Activated CD8-positive, alpha-beta T cell treated with anti-CD3 and anti-CD28 coated beads, Interleukin-2, amount 10 ng/mL, durations not matched to agents 7 days and 5 days (primary cell): ENCODE results near the gene POLD4. TPM values are rescaled to one million over a fixed set of nuclear protein-coding genes. Genes with fewer than 3 reads are reported as not detected.
A peak's percentile ranks its signal among the peaks of the same experiment; 100 is the strongest.

Experiments used
- ATAC-seq: fragments of 150-1000 bp; cut with Tn5 transposase; one replicate; pipeline ENCODE4 v1.10.0; 2021; ENCODE audit warnings: moderate library complexity
- CTCF ChIA-PET: fragments of 350-600 bp; sonication (Branson Sonifier 250); formaldehyde crosslinking; loops from one replicate; lab custom pipeline; 2021; ENCODE audit warnings: antibody characterized with exemption; lab: Charles Lee
- POLR2A ChIA-PET: fragments of 350-600 bp; sonication (Branson Sonifier 250); formaldehyde crosslinking; loops from one replicate; lab custom pipeline; 2021; ENCODE audit warnings: antibody characterized with exemption; lab: Charles Lee
- DNase-seq: peaks from one replicate; pipeline ENCODE4 v3.0.0-alpha.2; 2020
- H3K27ac Mint-ChIP-seq: one replicate; pipeline ENCODE4 v1.8.0; 2021; ENCODE audit warnings: mild to moderate bottlenecking, mixed read lengths
- H3K27me3 Mint-ChIP-seq: one replicate; pipeline ENCODE4 v1.8.0; 2021; ENCODE audit warnings: low read depth, mixed read lengths
- H3K36me3 Mint-ChIP-seq: one replicate; pipeline ENCODE4 v1.8.0; 2021; ENCODE audit warnings: low read depth, mixed read lengths
- H3K4me1 Mint-ChIP-seq: one replicate; pipeline ENCODE4 v1.8.0; 2021; ENCODE audit warnings: low read depth, mixed read lengths
- H3K4me3 Mint-ChIP-seq: one replicate; pipeline ENCODE4 v1.8.0; 2021; ENCODE audit warnings: mild to moderate bottlenecking, mixed read lengths
- H3K9me3 Mint-ChIP-seq: one replicate; pipeline ENCODE4 v1.8.0; 2022; ENCODE audit warnings: mixed read lengths; ENCODE audit not compliant: insufficient read depth
- total RNA-seq, 2 experiments: library from RNA; stranded (reverse); gene quantifications; one replicate each; pipeline ENCODE4 v1.2.3, GENCODE V29; 2021

The POLD4 gene
- total RNA-seq, 2 experiments from 2014 or later: 53.2 to 56.7 TPM

- peaks cover 69% of the 10 kb centered on the region for H3K4me1 Mint-ChIP-seq
- H3K36me3 Mint-ChIP-seq: peaks cover 66% of the 10 kb centered on the region
- ChIA-PET CTCF (interaction anchor here (0.7 to 31.4 kb wide), 3 partner anchors 15 to 40 kb away, joined by 3 to 998 read pairs (median 7); partner anchors contain the start of gene POLD4), POLR2A (interaction anchor here (0.6 to 3.2 kb wide), 4 partner anchors 11 to 421 kb away, joined by 3 to 11 read pairs (median 4); partner anchors contain the start of gene PTPRCAP)
- H3K4me3 Mint-ChIP-seq: peak overlapping the region; percentile 63
- H3K27ac Mint-ChIP-seq: peak overlapping the region; percentile 89
- H3K27me3 Mint-ChIP-seq: no peaks in the 10 kb centered on the region
- DNase-seq (no peak), ATAC-seq (no peak)
- no peaks in the 10 kb centered on the region for H3K9me3 Mint-ChIP-seq
Observed at GRCh38 chr11:67397536-67397935, 44.2 kb upstream of the POLD4 start.

DNA sequence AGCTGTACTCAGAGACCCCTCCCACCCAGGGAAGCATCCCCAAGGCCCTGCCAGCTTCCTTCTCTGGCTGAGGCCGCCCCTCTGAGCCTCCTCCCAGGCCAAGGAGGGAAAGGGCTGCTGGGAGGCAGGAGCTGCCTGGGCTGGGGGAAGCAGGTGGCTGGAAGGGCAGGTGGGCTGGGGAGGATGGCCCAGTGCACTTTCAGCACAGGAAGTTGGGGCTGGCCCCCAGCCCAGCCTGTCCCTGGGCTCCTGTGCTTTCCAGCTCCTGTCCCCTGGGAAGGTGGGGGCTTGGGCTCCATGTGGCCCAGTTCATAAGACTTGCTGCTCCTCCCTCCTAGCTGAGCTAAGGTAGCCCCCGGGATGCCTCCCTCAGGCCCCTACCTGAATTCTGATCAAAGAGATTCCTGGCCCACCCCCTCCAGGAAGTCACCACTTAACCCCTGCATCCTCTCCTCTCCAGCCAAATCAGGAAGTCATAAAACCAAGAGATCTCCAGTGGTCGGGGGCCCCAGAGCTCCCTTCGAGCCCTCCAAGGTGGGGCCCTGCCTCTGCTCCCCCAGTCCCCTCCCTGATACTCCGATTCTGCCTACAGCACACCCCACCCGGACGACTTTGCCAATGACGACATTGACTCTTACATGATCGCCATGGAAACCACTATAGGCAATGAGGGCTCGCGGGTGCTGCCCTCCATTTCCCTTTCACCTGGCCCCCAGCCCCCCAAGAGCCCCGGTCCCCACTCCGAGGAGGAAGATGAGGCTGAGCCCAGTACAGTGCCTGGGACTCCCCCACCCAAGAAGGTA lies 43.4 kb upstream of the POLD4 start:
- Mint-ChIP-seq H3K4me1 (peaks cover 67% of the 10 kb centered on the region), H3K9me3 (no peaks in the 10 kb centered on the region), H3K27me3 (no peaks in the 10 kb centered on the region), H3K36me3 (peaks cover 70% of the 10 kb centered on the region), H3K27ac (peak overlapping the region; percentile 89), H3K4me3 (peak overlapping the region; percentile 70)
- POLR2A ChIA-PET: interaction anchor here (0.7 to 3.2 kb wide), 6 partner anchors 8 to 218 kb away, joined by 3 to 11 read pairs (median 4); partner anchors contain the start of genes PTPRCAP and TBC1D10C
- ATAC-seq (peak; percentile 7), DNase-seq (no peak)
- CTCF ChIA-PET: interaction anchor here (1.3 to 31.4 kb wide), 3 partner anchors 14 to 39 kb away, joined by 3 to 998 read pairs (median 7); partner anchors contain the start of gene POLD4

DNA sequence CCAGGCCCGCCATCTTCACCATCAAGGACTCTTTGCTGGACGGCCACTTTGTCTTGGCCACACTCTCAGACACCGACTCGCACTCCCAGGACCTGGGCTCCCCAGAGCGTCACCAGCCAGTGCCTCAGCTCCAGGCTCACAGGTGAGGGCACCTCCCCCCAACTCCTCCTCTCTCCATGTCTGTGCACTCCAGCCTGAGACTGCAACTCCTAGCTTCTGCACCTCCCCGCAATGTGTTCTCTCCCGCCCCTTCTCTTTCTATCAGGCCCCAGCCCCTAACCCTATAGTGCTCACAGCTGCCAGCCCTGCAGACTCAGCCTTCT lies 42.9 kb upstream of the POLD4 start:
- no peak overlapping the region for H3K4me3 Mint-ChIP-seq
- H3K9me3 Mint-ChIP-seq: no peaks in the 10 kb centered on the region
- DNase-seq (no peak), ATAC-seq (no peak)
- no peaks in the 10 kb centered on the region for H3K27me3 Mint-ChIP-seq
- ChIA-PET POLR2A (interaction anchor here (0.7 to 3.2 kb wide), 5 partner anchors 8 to 219 kb away, joined by 3 to 11 read pairs (median 4); partner anchors contain the start of genes PTPRCAP and TBC1D10C), CTCF (interaction anchor here (1.3 to 31.4 kb wide), 2 partner anchors 22 to 39 kb away, joined by 3 to 998 read pairs; partner anchors contain the start of gene POLD4)
- H3K27ac Mint-ChIP-seq: peak overlapping the region; percentile 89
- peaks cover 71% of the 10 kb centered on the region for H3K4me1 Mint-ChIP-seq
- peaks cover 70% of the 10 kb centered on the region for H3K36me3 Mint-ChIP-seq

GRCh38 chr11:67395555-67396258 lies 42.4 kb upstream of the POLD4 start:
- peaks cover 74% of the 10 kb centered on the region for H3K4me1 Mint-ChIP-seq
- POLR2A ChIA-PET: interaction anchor here (0.7 to 3.2 kb wide), 5 partner anchors 9 to 219 kb away, joined by 3 to 11 read pairs (median 4); partner anchors contain the start of genes PTPRCAP and TBC1D10C
- H3K36me3 Mint-ChIP-seq: peaks cover 69% of the 10 kb centered on the region

DNA sequence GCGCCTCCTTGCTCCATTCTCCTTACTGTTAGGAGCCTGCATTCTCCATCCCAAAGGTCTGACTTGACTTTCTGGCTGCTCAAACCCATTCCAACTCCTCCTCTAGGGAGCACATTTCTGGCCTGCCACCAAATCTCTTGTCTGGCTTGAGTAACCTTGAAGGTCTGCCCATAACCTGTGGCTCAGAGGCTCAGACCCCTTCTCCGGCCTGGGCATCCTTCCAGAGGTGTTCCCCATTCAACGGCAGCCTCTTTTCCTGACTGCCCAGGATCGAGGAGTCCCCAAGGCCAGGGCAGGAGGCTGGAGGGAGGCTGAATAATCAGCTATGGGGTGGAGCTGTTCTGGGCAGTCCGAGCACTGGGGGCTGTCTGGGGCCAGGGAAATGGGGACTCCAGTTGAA lies 40.6 kb upstream of the POLD4 start:
- peaks cover 52% of the 10 kb centered on the region for H3K36me3 Mint-ChIP-seq
- CTCF ChIA-PET: interaction anchor here (4.1 to 31.4 kb wide), 3 partner anchors 8 to 36 kb away, joined by 32 to 998 read pairs (median 36); partner anchors contain the start of genes POLD4 and PPP1CA
- H3K27ac Mint-ChIP-seq: peak overlapping the region; percentile 18
- DNase-seq (no peak), ATAC-seq (no peak)
- peaks cover 72% of the 10 kb centered on the region for H3K4me1 Mint-ChIP-seq
- POLR2A ChIA-PET: no interaction called here
- no peaks in the 10 kb centered on the region for H3K27me3 Mint-ChIP-seq
- H3K9me3 Mint-ChIP-seq: no peaks in the 10 kb centered on the region
- H3K4me3 Mint-ChIP-seq: peak overlapping the region; percentile 22

More at GRCh38 chr11:67395555-67396258, 42.4 kb upstream of the POLD4 start:
- ATAC-seq (no peak), DNase-seq (no peak)
- Mint-ChIP-seq H3K27me3 (no peaks in the 10 kb centered on the region), H3K27ac (peak overlapping the region; percentile 89), H3K4me3 (no peak overlapping the region), H3K9me3 (no peaks in the 10 kb centered on the region)
- CTCF ChIA-PET: interaction anchor here (1.1 to 31.4 kb wide), 3 partner anchors 23 to 49 kb away, joined by 3 to 998 read pairs (median 3); partner anchors contain the start of gene POLD4

DNA sequence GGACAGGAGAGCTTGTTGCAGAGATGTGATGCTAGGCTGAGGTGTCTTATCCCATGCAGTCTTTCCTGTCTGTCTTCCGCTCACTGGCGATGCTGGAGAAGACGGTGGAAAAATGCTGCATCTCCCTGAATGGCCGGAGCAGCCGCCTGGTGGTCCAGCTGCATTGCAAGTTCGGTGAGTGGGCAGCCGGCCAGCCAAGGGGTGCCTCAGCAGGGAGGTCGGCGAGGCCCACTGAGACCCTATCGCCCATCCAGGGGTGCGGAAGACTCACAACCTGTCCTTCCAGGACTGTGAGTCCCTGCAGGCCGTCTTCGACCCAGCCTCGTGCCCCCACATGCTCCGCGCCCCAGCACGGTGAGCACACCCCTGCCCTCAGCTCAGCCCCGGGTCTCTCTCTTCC lies 40.1 kb upstream of the POLD4 start:
- CTCF ChIA-PET: interaction anchor here (4.1 to 31.4 kb wide), 3 partner anchors 8 to 36 kb away, joined by 32 to 998 read pairs (median 36); partner anchors contain the start of genes POLD4 and PPP1CA
- H3K4me3 Mint-ChIP-seq: peak overlapping the region; percentile 97
- H3K27ac Mint-ChIP-seq: peak overlapping the region; percentile 18
- ATAC-seq (no peak), DNase-seq (no peak)
- H3K27me3 Mint-ChIP-seq: no peaks in the 10 kb centered on the region
- POLR2A ChIA-PET: no interaction called here
- H3K4me1 Mint-ChIP-seq: peaks cover 69% of the 10 kb centered on the region
- no peaks in the 10 kb centered on the region for H3K9me3 Mint-ChIP-seq
- H3K36me3 Mint-ChIP-seq: peaks cover 48% of the 10 kb centered on the region

- CTCF ChIA-PET: interaction anchor here (0.7 to 31.4 kb wide), 11 partner anchors 9 to 130 kb away, joined by 3 to 998 read pairs (median 7); partner anchors contain the start of genes PITPNM1, POLD4, PPP1CA and PTPRCAP
- Mint-ChIP-seq H3K27me3 (no peaks in the 10 kb centered on the region), H3K4me1 (peaks cover 57% of the 10 kb centered on the region), H3K9me3 (no peaks in the 10 kb centered on the region), H3K4me3 (peak overlapping the region; percentile 97), H3K27ac (peak overlapping the region; percentile 83), H3K36me3 (peaks cover 37% of the 10 kb centered on the region)
- DNase-seq (no peak), ATAC-seq (peak; percentile 3)
- POLR2A ChIA-PET: interaction anchor here (0.5 to 2.6 kb wide), 15 partner anchors 9 to 219 kb away, joined by 3 to 33 read pairs (median 4); partner anchors contain the start of genes PPP1CA, PTPRCAP, RPS6KB2 and TBC1D10C
Observed at GRCh38 chr11:67392183-67392715, 38.9 kb upstream of the POLD4 start.

GRCh38 chr11:67391304-67392182 lies 38.2 kb upstream of the POLD4 start, which contains the start of gene RAD9A:
RAD9A (plus strand) TSS chr11:67391986; CDS start chr11:67392045, 59 bp downstream.
- H3K4me1 Mint-ChIP-seq: peaks cover 51% of the 10 kb centered on the region
- H3K9me3 Mint-ChIP-seq: no peaks in the 10 kb centered on the region
- H3K27ac Mint-ChIP-seq: peak within 1 kb of the TSS; percentile 83
- H3K36me3 Mint-ChIP-seq: peaks cover 32% of the 10 kb centered on the region
- ATAC-seq (peak; percentile 82), DNase-seq (peak; percentile 96)
- peak within 1 kb of the TSS; percentile 97 for H3K4me3 Mint-ChIP-seq
- CTCF ChIA-PET: interaction anchor here (0.7 to 31.4 kb wide), 11 partner anchors 9 to 129 kb away, joined by 3 to 998 read pairs (median 7); partner anchors contain the start of genes PITPNM1, POLD4, PPP1CA and PTPRCAP
- POLR2A ChIA-PET: interaction anchor here (0.5 to 2.6 kb wide), 15 partner anchors 10 to 121 kb away, joined by 3 to 33 read pairs (median 4); partner anchors contain the start of genes PPP1CA, PTPRCAP, RPS6KB2 and TBC1D10C
- H3K27me3 Mint-ChIP-seq: no peaks in the 10 kb centered on the region

GRCh38 chr11:67390947-67391303 lies 37.6 kb upstream of the POLD4 start:
- CTCF ChIA-PET: interaction anchor here (1.8 to 31.4 kb wide), 7 partner anchors 9 to 129 kb away, joined by 4 to 998 read pairs (median 10); partner anchors contain the start of genes POLD4, PPP1CA and PTPRCAP
- DNase-seq (no peak), ATAC-seq (no peak)

More at GRCh38 chr11:67390947-67391303, 37.6 kb upstream of the POLD4 start:
- H3K36me3 Mint-ChIP-seq: peaks cover 26% of the 10 kb centered on the region
- H3K27ac Mint-ChIP-seq: peak overlapping the region; percentile 79
- H3K4me1 Mint-ChIP-seq: peaks cover 45% of the 10 kb centered on the region
- POLR2A ChIA-PET: interaction anchor here (0.6 to 2.6 kb wide), 6 partner anchors 10 to 88 kb away, joined by 3 to 33 read pairs (median 8); partner anchors contain the start of genes PPP1CA and PTPRCAP
- no peaks in the 10 kb centered on the region for H3K27me3 Mint-ChIP-seq
- H3K4me3 Mint-ChIP-seq: peak overlapping the region; percentile 97
- H3K9me3 Mint-ChIP-seq: no peaks in the 10 kb centered on the region
